AG08396 (cell line): ENCODE results near the gene ERAP2.
A peak's percentile ranks its signal among the peaks of the same experiment; 100 is the strongest.
"Not testable (repeated sequence)": the region's sequence is repeated elsewhere in the genome, so short reads cannot be mapped to it uniquely, and the experiment has no call there.

ENCODE experiments used
- DNase-seq: peaks from one replicate; pipeline ENCODE4 v3.0.0; 2012; ENCODE audit warnings: low spot score, mixed read lengths

ERAP2 gene, protein sequence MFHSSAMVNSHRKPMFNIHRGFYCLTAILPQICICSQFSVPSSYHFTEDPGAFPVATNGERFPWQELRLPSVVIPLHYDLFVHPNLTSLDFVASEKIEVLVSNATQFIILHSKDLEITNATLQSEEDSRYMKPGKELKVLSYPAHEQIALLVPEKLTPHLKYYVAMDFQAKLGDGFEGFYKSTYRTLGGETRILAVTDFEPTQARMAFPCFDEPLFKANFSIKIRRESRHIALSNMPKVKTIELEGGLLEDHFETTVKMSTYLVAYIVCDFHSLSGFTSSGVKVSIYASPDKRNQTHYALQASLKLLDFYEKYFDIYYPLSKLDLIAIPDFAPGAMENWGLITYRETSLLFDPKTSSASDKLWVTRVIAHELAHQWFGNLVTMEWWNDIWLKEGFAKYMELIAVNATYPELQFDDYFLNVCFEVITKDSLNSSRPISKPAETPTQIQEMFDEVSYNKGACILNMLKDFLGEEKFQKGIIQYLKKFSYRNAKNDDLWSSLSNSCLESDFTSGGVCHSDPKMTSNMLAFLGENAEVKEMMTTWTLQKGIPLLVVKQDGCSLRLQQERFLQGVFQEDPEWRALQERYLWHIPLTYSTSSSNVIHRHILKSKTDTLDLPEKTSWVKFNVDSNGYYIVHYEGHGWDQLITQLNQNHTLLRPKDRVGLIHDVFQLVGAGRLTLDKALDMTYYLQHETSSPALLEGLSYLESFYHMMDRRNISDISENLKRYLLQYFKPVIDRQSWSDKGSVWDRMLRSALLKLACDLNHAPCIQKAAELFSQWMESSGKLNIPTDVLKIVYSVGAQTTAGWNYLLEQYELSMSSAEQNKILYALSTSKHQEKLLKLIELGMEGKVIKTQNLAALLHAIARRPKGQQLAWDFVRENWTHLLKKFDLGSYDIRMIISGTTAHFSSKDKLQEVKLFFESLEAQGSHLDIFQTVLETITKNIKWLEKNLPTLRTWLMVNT

DNA sequence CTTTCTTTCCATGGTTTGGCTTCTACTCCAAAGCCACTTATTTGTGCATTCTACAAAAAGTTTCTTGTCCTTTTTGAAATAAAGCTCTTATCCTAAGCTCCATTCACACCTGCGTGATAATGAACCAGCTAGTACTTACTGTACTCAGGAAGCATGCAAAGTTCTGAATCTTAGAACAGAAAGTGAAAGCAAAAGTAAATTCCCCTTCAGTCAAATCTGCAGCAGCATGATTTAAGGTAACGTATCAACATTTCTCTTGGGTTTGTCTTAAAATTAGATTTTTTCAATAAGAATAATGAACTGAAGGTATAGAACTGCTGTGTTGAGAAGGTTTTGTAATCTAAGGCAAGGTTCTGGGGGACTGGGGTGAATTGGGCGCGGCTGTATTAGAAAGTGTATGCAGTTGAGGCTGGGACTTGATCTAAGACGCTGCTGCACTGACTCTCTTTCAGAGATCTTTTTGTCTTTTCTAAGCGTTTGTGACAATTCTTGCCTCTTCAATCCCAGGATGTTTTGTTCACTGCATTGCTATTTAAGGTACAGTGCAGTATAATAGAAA, at the start of gene ERAP2:
TSS of gene ERAP2 (plus strand) at position 209 of the 559 bp plus-strand sequence. CDS start 3,186 bp downstream, outside the sequence.
- DNase-seq, result no peak

DNA sequence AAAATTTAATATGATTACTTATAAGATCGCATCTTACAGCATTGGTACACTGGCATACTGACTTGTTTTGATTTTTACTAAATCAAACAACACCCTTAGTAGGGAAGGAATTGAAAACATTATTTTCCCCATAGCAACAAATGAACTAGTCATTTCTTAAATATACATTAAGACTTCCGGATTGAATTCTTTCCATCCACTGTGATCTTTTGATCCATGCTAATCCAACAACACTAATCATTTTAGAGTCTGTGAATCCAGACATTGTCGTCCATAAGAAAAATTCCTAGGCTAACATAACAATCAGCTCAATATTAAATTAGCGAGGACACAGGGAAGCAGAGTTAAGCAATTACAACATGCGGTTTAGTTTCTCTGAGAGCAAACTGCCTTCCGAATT, 47.0 kb upstream of the ERAP2 start:
- DNase-seq, result no peak

DNA sequence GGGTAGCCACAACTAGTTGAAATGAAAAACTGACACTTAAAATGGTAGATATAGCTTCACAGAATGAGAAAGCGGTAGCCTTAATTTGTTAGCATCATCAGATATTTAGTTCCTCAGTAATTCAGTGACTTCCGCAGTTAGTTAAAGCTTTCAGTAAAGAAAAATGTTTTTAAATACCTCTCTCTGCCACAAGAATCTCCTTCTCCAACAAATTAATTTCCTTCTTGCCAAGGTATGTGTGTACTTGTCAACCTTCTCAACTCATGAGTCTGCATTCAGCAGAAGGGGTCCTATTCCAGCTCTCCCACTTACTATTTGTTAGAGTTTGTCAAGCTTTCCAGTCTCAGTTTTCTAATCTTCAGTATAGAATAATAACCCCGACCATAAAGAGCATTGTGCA, 42.3 kb upstream of the ERAP2 start:
- DNase-seq, result no peak

DNA sequence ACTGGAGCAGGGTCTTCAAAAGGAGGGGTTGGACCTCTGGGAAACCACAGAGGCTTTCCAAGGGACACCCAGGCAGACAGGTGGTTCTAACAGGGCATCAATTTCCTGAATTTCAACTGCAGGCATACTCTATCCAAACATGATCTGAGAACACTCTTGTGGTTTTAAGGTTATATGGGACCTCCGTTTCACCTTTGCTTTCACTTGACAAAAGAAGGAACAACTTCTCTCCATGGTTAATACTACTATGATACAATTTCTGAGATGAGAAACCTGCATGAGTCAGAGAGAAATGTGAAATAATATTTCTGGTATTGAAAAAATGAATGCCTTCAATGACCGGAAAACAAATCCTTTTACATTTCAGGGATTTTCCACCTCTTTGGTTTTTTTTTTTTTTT, 40.5 kb upstream of the ERAP2 start:
- DNase-seq, result no peak

DNA sequence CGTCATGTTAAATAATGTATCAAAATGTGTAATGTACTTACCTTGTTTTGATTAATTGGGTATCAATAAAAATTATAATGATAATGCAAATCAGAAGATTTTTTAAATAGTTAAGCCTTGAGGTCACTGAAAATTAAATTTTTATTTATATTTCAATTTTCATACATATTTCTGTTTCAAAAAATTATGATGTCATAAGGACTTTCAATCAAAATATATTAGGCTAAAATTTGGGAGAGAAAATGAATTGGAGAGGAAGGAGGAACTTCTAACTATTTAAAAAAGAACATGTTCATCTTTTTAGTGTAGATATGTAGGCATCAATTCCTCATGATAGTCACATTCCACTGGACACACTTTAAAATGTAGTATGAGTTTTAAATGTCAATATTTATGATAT, 39.5 kb upstream of the ERAP2 start:
- DNase-seq, result no peak

DNA sequence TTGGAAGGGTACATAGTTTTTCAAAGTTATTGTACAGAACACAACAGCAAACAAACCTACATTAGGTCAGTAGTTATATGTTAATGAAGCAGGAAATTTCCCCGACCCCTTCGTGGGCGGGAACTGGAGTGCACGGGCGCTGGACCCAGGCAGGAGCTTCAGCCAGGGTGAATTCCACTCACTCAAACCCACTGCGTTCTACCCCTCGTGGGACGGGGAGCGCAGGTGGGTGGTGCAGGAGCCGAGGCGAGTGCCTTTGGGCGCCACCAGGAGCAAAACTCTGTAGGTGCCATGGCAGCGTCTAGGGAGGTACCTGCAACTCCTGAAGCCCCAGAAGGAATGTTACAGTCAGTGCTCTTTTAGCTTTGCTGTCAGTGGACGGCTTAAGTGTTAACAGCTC, 39.0 kb upstream of the ERAP2 start:
- no peak for DNase-seq

DNA sequence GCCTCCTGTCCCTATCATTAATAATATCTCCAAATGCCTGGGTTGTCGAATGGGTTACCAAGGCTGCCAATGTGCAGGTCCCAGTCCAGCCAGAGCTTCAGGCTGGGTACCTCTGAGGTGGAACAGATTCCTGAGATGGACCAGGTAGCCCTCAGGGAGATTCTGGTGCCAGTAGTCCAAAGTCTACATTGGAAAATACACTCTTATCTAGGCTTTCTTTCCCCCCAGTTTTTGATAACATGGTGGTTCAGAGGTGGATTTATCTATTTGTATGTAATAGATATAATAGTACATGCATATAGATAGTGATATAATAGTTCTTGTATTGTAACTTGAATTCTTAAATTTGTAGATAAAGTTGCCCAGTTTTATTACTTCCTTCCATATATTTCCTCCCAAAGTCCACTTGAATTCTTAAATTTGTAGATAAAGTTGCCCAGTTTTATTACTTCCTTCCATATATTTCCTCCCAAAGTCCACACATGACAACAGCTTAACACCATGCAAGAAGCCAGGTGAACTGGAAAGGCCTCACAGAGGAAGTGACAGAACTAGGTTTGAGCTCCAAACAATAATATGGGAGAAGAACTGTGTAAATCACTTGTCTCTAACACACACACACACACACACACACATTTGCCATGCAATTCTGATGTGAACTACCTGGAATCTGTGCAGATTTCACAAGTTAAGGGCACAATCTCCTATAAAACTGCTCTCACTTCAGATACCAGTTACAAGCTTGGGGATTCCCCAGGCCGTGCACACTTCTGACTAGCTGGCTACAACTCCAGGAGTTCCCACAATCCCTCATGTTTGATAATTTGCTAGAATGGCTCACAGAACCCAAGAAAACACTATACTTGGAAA, 37.9 kb upstream of the ERAP2 start:
- no peak for DNase-seq

DNA sequence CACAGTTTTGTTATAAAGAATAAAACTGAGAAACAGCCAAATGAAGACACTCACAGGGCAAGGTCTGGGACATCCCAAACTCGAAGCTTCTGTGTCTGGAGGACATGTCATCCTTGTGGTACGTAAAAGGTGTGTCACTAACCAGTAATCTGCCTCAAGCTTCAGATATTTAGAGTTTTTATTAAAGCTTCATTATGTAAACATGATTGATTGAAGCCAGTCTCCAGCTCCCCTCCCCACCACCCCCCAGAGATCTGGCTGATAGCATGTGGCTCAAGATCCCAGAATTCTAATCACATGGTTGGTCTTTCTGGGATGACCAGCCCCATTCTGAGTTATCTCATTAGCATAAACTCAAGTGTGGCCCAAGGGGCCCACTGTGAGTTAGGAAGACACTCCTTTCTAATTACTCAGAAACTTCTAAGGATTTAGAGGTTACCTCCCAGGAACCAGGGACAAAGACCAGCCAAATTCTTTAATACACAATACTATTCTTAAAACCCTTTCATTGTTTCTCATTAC, 37.2 kb upstream of the ERAP2 start:
- no peak for DNase-seq

DNA sequence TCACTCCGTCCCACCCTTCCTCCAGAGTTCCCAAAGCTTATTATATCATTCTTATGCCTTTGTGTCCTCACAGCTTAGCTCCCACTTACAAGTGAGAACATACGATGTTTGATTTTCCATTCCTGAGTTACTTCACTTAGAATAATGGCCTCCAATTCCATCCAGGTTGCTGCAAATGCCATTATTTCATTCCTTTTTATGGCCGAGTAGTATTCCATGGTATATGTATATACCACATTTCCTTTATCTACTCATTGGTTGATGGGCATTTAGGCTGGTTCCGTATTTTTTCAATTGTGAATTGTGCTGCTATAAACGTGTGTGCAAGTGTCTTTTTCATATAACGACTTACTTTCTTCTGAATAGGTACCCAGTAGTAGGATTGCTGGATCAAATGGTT, 34.4 kb upstream of the ERAP2 start:
- not testable (repeated sequence) for DNase-seq

DNA sequence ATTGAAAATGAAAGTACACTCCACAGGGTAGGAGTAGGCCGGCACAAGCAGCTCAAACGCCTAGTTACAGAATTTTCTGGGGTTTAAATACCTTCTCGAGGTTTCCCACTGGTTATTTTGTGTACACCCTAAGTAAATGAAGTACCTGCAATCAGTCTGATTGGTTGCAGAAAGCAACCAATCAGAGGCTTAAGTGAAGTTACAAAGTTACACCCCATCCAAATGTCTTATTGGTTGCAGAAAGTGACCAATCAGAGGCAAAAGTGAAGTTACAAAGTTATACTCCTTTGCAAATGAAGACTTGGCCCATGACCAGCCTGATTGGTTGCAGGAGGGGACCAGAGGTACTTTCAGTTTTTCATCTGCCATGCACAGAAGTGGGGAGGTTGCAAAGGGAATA, 33.2 kb upstream of the ERAP2 start:
- DNase-seq, result no peak

DNA sequence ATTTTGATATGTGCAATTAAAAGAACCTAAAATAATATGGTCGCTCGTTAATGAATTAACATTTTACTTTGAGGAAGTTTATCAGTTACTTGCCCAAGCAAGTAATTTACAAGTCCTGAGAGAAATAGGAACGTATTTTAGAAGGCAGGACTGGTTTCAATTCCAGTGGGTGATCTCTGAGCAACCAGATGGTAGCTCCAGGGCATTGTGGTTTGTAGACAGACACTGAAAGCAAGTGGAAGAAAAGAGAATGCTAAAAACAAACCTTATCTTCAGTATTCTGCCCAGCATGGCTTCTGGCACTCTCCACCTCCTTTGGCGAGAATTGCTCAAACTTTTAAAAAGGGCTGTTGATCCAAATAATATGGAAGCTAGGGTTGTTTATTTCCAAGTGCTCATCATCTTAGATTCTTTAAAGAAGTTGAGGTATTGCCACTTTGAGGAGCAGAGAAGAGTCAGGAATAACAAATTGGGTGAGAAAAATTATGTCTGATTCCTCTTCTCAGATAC, 31.8 kb upstream of the ERAP2 start:
- no peak for DNase-seq

DNA sequence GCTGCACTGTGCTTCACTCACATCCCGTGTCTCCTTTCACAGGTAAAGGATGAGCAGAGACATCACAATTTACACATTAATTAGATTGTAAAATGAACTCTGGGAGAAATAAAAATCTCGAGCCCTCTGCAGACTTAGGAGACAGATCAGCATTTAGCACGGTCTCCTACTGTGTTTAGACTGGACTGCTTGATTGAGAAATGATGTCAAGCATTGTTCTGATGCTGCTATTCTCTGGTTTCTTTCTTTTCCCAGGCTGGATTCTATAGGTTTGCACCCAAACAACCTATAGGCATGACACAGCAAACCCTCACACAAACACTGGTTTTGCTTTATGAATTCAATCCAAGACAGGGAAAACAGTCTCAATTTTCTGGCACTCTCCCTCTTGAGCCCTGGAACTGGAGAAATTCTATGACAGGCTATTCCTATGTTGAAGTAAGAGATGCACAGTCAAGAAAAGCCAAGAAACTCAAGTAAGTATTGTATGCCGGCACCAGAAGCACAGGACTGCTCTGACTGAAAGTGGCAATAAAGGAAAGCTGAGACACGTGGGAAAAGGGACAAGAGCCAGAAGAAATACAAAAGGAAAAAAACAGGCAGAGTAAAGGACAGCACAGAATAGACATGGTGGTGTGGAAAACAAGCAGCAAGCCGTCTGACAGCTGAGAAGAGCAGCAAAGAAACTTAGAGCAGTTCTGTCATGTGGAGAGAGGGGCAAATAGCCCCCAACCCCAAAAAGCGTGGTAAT, 24.8 kb upstream of the ERAP2 start:
- no peak for DNase-seq

DNA sequence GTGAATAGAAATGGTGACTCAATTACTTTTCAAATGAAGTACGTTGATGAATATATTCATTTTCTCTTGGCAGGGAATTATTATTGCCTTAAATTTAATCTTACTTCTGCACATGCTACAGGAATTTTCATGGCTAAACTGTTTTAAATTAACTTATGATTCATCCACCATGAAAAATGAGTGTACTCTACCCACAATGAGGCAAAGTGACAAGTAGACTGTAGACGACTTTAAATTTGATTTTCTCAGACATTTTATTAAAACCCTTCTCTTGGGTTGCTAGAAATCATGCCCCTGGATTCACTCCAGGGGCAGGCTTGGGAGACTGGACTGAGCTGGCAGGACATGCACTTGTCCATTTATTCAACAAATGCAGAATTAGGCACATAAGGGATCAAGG, 23.5 kb upstream of the ERAP2 start:
- DNase-seq, result peak; percentile 17

DNA sequence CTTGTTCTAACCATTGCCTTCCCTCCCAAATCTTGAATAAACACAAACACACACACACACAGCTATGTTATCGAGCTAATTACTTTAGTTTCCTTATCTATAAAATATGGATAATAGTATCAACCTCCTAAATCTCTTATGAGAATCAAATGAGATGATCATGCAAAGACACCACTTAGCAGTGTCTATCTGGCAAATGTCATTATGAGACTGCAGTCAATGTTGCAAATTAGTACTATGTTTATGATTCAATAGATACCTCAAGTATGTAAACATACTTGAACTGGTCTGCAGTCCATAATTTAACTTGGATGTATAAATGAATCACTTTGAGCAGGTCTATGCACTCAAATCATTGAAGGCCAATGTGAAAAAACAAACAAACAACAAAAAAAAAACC, 22.2 kb upstream of the ERAP2 start:
- no peak for DNase-seq

DNA sequence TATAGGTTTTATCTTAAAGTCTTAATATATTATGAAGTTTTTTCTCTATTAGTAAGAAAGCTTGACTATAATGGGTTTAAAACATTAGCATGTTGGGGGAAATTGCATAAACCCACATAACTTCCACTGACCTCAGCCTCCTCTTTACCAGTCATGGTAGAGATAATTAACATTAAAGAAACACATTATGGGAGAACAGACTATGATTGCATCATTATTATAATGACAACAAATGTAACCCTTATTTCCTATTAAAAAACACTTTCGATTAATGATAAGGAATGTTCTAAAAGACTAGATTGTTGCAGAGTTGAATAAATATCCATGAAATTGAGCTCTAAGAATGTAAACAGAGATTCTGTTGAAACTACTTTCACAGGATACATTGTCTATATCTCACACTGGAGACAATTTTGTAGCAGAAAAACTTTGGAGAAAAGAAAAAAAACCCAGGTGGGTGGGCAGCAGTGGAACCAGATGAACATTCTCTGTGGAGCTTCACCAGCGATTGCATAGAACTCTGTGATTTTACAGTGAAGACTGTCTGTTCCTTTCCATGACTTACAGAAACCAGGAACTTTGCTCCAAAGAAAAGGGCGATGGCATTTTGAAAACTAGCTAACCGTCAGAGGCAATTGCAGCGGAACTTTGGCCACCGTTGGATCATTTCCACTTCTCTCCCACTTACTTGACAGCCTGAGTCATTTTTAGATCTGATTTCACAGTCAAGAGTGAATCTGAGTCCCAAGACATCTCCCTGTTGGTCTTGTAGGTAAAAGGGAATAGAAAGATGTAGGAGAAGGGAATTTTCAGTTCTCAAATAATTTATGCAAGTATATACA, 21.0 kb upstream of the ERAP2 start:
- peak; percentile 18 for DNase-seq

DNA sequence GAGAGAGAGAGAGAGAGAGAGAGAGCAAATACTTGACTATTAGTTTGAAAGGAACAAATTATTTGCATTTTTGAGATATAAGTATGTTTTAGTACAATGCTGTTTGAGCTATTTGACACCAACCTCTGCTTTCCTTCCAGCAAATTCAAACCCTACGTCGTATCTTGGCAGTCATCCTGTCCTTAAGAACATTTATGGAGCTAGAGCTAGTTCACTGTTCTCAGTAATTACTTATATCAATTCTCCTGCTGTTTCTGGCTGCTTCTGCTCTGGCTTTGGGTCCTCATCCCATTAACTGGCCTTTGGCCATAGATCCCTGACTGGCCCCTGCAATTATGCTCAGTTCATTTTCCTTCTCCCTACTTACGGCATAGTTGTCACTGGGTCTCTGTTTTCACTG, 19.9 kb upstream of the ERAP2 start:
- DNase-seq, result no peak

DNA sequence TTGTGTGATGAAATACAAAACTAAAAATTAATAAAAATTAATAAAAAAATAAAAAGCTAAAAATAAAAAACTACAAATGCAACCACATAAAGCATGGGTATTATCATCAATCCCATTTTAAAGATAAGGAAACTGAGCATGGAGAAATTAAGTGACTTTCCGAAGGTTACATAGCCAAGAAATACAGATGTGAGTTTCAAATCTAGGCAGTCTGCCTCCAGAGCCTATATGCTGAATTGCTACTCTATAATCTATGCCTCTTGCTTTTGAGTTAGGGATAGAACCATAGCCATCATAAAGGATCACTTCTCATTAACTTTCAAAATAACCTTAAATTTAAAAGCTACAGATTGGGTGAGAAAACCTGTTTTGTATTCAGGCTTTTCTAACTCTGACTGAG, 18.8 kb upstream of the ERAP2 start:
- DNase-seq, result no peak

DNA sequence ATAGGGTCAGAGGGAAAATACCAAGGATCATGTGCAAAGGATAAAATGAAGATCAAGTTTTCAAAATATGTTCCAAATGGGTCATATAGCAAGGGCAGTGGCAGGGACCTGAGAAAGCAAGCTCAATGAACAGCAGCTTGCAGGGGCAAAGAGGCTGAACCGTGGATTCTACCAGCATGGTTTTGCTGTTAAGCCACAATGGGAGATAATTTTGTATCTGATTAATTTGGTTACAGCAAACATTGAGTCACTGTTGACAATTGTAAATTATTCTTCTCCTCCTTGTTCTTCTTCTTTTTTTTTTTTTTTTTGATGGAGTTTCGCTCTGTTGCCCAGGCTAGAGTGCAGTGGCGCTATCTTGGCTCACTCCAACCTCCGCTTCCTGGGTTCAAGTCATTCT, 18.4 kb upstream of the ERAP2 start:
- DNase-seq, result no peak

DNA sequence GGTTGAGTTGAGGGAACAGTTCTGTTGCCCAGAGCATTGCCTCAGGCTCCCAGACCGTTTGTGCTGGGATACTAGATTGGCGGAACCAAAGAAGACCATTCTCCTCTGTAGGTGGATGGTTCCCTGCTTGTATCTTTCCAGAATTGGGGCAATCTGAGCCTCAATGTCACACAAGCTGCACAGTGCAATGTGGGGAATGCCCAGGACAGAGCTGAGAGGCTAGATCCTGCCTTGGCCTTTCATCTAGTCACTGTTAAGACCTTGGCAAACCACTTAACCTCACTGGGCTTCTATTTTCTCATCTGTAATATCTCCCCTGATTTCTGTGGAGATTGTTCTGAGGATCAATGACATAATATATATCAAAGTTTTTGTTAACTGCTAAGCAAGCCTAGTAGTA, 16.9 kb upstream of the ERAP2 start:
- DNase-seq, result no peak

DNA sequence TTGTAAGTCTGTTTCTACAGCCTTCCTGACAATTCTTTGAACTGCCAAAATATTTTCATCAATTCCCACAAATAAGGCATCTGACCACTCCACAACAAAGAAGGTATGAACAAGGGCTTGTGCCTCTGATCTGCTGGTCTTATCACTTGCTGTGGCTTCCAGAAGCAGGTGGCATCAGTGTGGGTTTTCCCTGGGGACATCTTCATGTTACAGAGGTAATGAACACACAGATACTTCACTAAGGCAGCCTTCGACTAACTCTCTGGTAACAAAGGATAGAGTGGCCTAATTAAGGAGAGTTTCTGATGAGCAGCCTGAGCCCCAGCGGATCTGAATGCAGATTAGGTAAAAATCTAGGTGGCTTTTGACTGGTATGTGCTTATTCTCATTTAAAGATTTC, 15.2 kb upstream of the ERAP2 start:
- DNase-seq, result no peak
